ENCODE measurements around the gene FBXO2. TPM values are rescaled to one million over a fixed set of nuclear protein-coding genes. Genes with fewer than 3 reads are reported as not detected.
"Not testable (repeated sequence)": the region's sequence is repeated elsewhere in the genome, so short reads cannot be mapped to it uniquely, and the experiment has no call there.

FBXO2 gene
- total RNA-seq, 1 experiment from 2014 or later: 81.1 TPM

- no peaks in the 10 kb centered on the region for H3K79me2 ChIP-seq (ENCODE audit: insufficient read depth, low read length)
- H3K4me3 ChIP-seq (replicated peaks in 1 of 2; ENCODE audit: low read depth in 1 of 2, low read length in 2 of 2): no peak overlapping the region
- ChIA-PET RAD21 (ENCODE audit: low non-redundant PET in 1 of 2, low total read pairs in 2 of 2, uncharacterized antibody in 2 of 2, unreplicated experiment in 2 of 2) (no interaction called here), CTCF (no interaction called here), POLR2A (no interaction called here)
- no peaks in the 10 kb centered on the region for H3K27me3 ChIP-seq (ENCODE audit: insufficient read depth, low read length)
- H3K27ac ChIP-seq (ENCODE audit: low read depth, low read length): no peak overlapping the region
- intact Hi-C loops (cut with micrococcal nuclease): no loop called here
- no peaks in the 10 kb centered on the region for H3K9me2 ChIP-seq (ENCODE audit: insufficient read depth)
- no peak overlapping the region for H3K9ac ChIP-seq (ENCODE audit: low read length)
- H3K9me3 ChIP-seq (ENCODE audit: control insufficient read depth in 1 of 2, insufficient read depth in 1 of 2, low read depth in 1 of 2, low read length in 2 of 2): no peaks in the 10 kb centered on the region
- TF ChIP-seq ELF1 (IDR thresholded peaks at IDR 0.05; ENCODE audit: borderline replicate concordance, low read depth) (no peak), YY1 (IDR thresholded peaks at IDR 0.05; ENCODE audit: extremely low read depth, insufficient replicate concordance, low read depth, low read length) (no peak), CTCF (IDR thresholded peaks at IDR 0.05 in 2 of 3, conservative IDR thresholded peaks at IDR 0.05 in 1 of 3; ENCODE audit: borderline replicate concordance in 1 of 3, insufficient read depth in 1 of 3, low read depth in 2 of 3, low read length in 2 of 3) (no peak), TCF7L2 (IDR thresholded peaks at IDR 0.05; ENCODE audit: borderline replicate concordance, extremely low read depth, insufficient read depth, insufficient read length) (no peak), ZBTB33 (IDR thresholded peaks at IDR 0.05; ENCODE audit: extremely low read depth, insufficient replicate concordance, low read length) (no peak), REST (IDR thresholded peaks at IDR 0.05; ENCODE audit: low read depth) (no peak), ZNF274 (IDR thresholded peaks at IDR 0.05; ENCODE audit: low read depth, low read length) (no peak), POLR2AphosphoS5 (IDR thresholded peaks at IDR 0.05; ENCODE audit: low read depth, low read length) (no peak), EGR1 (IDR thresholded peaks at IDR 0.05; ENCODE audit: low read depth) (no peak), JUND (IDR thresholded peaks at IDR 0.05) (no peak)
- no peak for ATAC-seq
- H4K20me1 ChIP-seq (ENCODE audit: insufficient read depth): no peaks in the 10 kb centered on the region
- DNase-seq (ENCODE audit: low read depth, low spot score): no peak
- H3K4me1 ChIP-seq (ENCODE audit: control insufficient read depth in 1 of 2, insufficient read depth in 2 of 2, low read length in 2 of 2): no peaks in the 10 kb centered on the region
- no peaks in the 10 kb centered on the region for H3K36me3 ChIP-seq (ENCODE audit: control insufficient read depth in 1 of 2, insufficient read depth in 2 of 2, low read length in 2 of 2)
- BruUV-seq (replicated peaks): no TSS peak
- no peak overlapping the region for H3K4me2 ChIP-seq (ENCODE audit: low read length)
- no peak overlapping the region for H2AFZ ChIP-seq (ENCODE audit: low read depth, low read length, poor library complexity, severe bottlenecking)
These were observed 43.5 kb downstream of the FBXO2 start for GRCh38 chr1:11610629-11611180.

- POLR2A ChIA-PET; RAD21 ChIA-PET (ENCODE audit: low non-redundant PET in 1 of 2, low total read pairs in 2 of 2, uncharacterized antibody in 2 of 2, unreplicated experiment in 2 of 2); H3K36me3 ChIP-seq (ENCODE audit: control insufficient read depth in 1 of 2, insufficient read depth in 2 of 2, low read length in 2 of 2); BruUV-seq (replicated peaks); H3K27me3 ChIP-seq (ENCODE audit: insufficient read depth, low read length); H3K9ac ChIP-seq (ENCODE audit: low read length); ATAC-seq; H3K9me2 ChIP-seq (ENCODE audit: insufficient read depth); H3K9me3 ChIP-seq (ENCODE audit: control insufficient read depth in 1 of 2, insufficient read depth in 1 of 2, low read depth in 1 of 2, low read length in 2 of 2); H3K4me1 ChIP-seq (ENCODE audit: control insufficient read depth in 1 of 2, insufficient read depth in 2 of 2, low read length in 2 of 2); CTCF ChIA-PET; H3K4me2 ChIP-seq (ENCODE audit: low read length); H3K27ac ChIP-seq (ENCODE audit: low read depth, low read length); intact Hi-C loops (cut with micrococcal nuclease); H4K20me1 ChIP-seq (ENCODE audit: insufficient read depth); DNase-seq (ENCODE audit: low read depth, low spot score); H3K79me2 ChIP-seq (ENCODE audit: insufficient read depth, low read length); H2AFZ ChIP-seq (ENCODE audit: low read depth, low read length, poor library complexity, severe bottlenecking); H3K4me3 ChIP-seq (replicated peaks in 1 of 2; ENCODE audit: low read depth in 1 of 2, low read length in 2 of 2): not testable (repeated sequence)
These were observed 44.9 kb downstream of the FBXO2 start for GRCh38 chr1:11609378-11609777.
